OCI-LY1 (cell line): Measurements from ENCODE around the gene YPEL4.

Experiments
- H2AFZ ChIP-seq: fragments of 200-600 bp; sonication (generic), shearing (Covaris generic); 2 replicates; pipeline ENCODE4 v1.6.0; 2014; ENCODE audit warnings: antibody characterized with exemption, mild to moderate bottlenecking, low read length
- H3F3A ChIP-seq: fragments of 200-600 bp; sonication (generic), shearing (Covaris generic); 2 replicates; pipeline ENCODE4 v1.6.0; 2014; ENCODE audit warnings: mild to moderate bottlenecking, antibody characterized with exemption, low read length, moderate library complexity; ENCODE audit not compliant: insufficient read depth
- H3K27ac ChIP-seq: fragments of 200-600 bp; sonication (generic); 2 replicates; pipeline ENCODE4 v1.5.1; 2014; ENCODE audit warnings: low read length, mixed run types, mild to moderate bottlenecking, low read depth; ENCODE audit not compliant: poor library complexity, severe bottlenecking
- H3K27me3 ChIP-seq: fragments of 200-600 bp; sonication (generic); 2 replicates; pipeline ENCODE4 v1.6.0; 2014; ENCODE audit warnings: antibody characterized with exemption, mild to moderate bottlenecking, low read length, moderate library complexity; ENCODE audit not compliant: insufficient read depth
- H3K36me3 ChIP-seq: fragments of 200-600 bp; sonication (generic); 2 replicates; pipeline ENCODE4 v1.6.1; 2014; ENCODE audit warnings: mild to moderate bottlenecking, antibody characterized with exemption, low read length, moderate library complexity, mixed read lengths; ENCODE audit not compliant: insufficient read depth
- H3K4me1 ChIP-seq: fragments of 200-600 bp; sonication (generic); 2 replicates; pipeline ENCODE4 v1.5.1; 2014; ENCODE audit warnings: mild to moderate bottlenecking, low read length, moderate library complexity; ENCODE audit not compliant: insufficient read depth, severe bottlenecking
- H3K4me2 ChIP-seq: fragments of 200-600 bp; sonication (generic), shearing (Covaris generic); 2 replicates; pipeline ENCODE4 v1.6.1; 2014; ENCODE audit warnings: low read length
- H3K4me3 ChIP-seq: fragments of 200-600 bp; sonication (generic); 2 replicates; pipeline ENCODE4 v1.5.1; 2014; ENCODE audit warnings: low read length, low read depth, mild to moderate bottlenecking, mixed read lengths; ENCODE audit not compliant: poor library complexity, severe bottlenecking
- H3K79me2 ChIP-seq: fragments of 200-600 bp; shearing (Covaris generic); 2 replicates; pipeline ENCODE4 v1.6.1; 2016; ENCODE audit warnings: mixed run types, low read length, mixed read lengths; ENCODE audit not compliant: insufficient read depth
- H3K9ac ChIP-seq: fragments of 200-600 bp; sonication (generic), shearing (Covaris generic); 2 replicates; pipeline ENCODE4 v1.6.1; 2014; ENCODE audit warnings: mild to moderate bottlenecking, low read length, mixed read lengths
- H3K9me2 ChIP-seq: fragments of 200-600 bp; sonication (generic), shearing (Covaris generic); 2 replicates; pipeline ENCODE4 v1.6.1; 2014; ENCODE audit warnings: low read depth, mild to moderate bottlenecking, low read length, mixed read lengths
- H3K9me3 ChIP-seq: fragments of 200-600 bp; shearing (Covaris generic); 2 replicates; pipeline ENCODE4 v1.6.1; 2014; ENCODE audit warnings: low read length, mixed read lengths
- H4K20me1 ChIP-seq: fragments of 200-600 bp; sonication (generic), shearing (Covaris generic); 2 replicates; pipeline ENCODE4 v1.6.0; 2016; ENCODE audit warnings: mild to moderate bottlenecking, low read length; ENCODE audit not compliant: insufficient read depth
- CTCF ChIP-seq: fragments of 200-600 bp; sonication (generic), shearing (Covaris generic); IDR thresholded peaks from 2 replicates; pipeline ENCODE4 v1.5.1; 2017; ENCODE audit warnings: mild to moderate bottlenecking, antibody characterized with exemption, low read length, moderate library complexity, mixed read lengths
- EZH2 ChIP-seq: fragments of 200-600 bp; sonication (generic), shearing (Covaris generic); IDR thresholded peaks from 2 replicates; pipeline ENCODE4 v1.8.0; 2017; ENCODE audit warnings: borderline replicate concordance, mixed run types, mild to moderate bottlenecking, antibody characterized with exemption, low read length, moderate library complexity, mixed read lengths

The YPEL4 gene

GRCh38 chr11:57675176-57675941 lies 25.6 kb upstream of the YPEL4 start:
- H4K20me1 ChIP-seq, result no peaks in the 10 kb centered on the region

GRCh38 chr11:57674251-57674650 lies 24.5 kb upstream of the YPEL4 start:
- Histone ChIP-seq H3K9me3 (no peaks in the 10 kb centered on the region), H3K27ac (no peak overlapping the region), H3K4me1 (peaks cover 9% of the 10 kb centered on the region), H3K36me3 (peaks cover 72% of the 10 kb centered on the region), H3K27me3 (no peaks in the 10 kb centered on the region), H3K4me2 (no peak overlapping the region), H3F3A (no peaks in the 10 kb centered on the region), H4K20me1 (no peaks in the 10 kb centered on the region), H3K79me2 (peaks cover 74% of the 10 kb centered on the region), H3K9me2 (no peaks in the 10 kb centered on the region), H3K4me3 (no peak overlapping the region), H2AFZ (no peak overlapping the region), H3K9ac (no peak overlapping the region)
- no peak for TF ChIP-seq EZH2
- no peak for TF ChIP-seq CTCF

More at GRCh38 chr11:57675176-57675941, 25.6 kb upstream of the YPEL4 start:
- Histone ChIP-seq H3K4me1 (no peaks in the 10 kb centered on the region), H3K79me2 (peaks cover 69% of the 10 kb centered on the region), H3K27me3 (no peaks in the 10 kb centered on the region), H2AFZ (no peak overlapping the region), H3F3A (no peaks in the 10 kb centered on the region), H3K4me2 (no peak overlapping the region), H3K9me2 (no peaks in the 10 kb centered on the region), H3K36me3 (peaks cover 83% of the 10 kb centered on the region), H3K9me3 (no peaks in the 10 kb centered on the region), H3K9ac (no peak overlapping the region), H3K4me3 (no peak overlapping the region), H3K27ac (no peak overlapping the region)
- TF ChIP-seq CTCF, result no peak
- TF ChIP-seq EZH2, result no peak

- H3K27me3 ChIP-seq, result no peaks in the 10 kb centered on the region
- peaks cover 21% of the 10 kb centered on the region for H3K4me1 ChIP-seq
- H2AFZ ChIP-seq, result no peak overlapping the region
- no peaks in the 10 kb centered on the region for H3F3A ChIP-seq
- H3K4me3 ChIP-seq, result peak overlapping the region; percentile 100
- H3K9me2 ChIP-seq, result no peaks in the 10 kb centered on the region
- TF ChIP-seq EZH2 (no peak), CTCF (no peak)
- peak overlapping the region; percentile 83 for H3K27ac ChIP-seq
- H3K79me2 ChIP-seq, result peaks cover 42% of the 10 kb centered on the region
- H3K9ac ChIP-seq, result peak overlapping the region; percentile 100
- no peaks in the 10 kb centered on the region for H3K9me3 ChIP-seq
- H3K4me2 ChIP-seq, result peak overlapping the region; percentile 87
- peaks cover 33% of the 10 kb centered on the region for H3K36me3 ChIP-seq
- H4K20me1 ChIP-seq, result no peaks in the 10 kb centered on the region
Observed at GRCh38 chr11:57668434-57668782, 18.7 kb upstream of the YPEL4 start.
